IgD-negative memory B cell (primary cell): Measurements from ENCODE around the gene UBR3. TPM values are rescaled to one million over a fixed set of nuclear protein-coding genes. Genes with fewer than 3 reads are reported as not detected.
"Not testable (repeated sequence)": the region's sequence is repeated elsewhere in the genome, so short reads cannot be mapped to it uniquely, and the experiment has no call there.

ENCODE experiments used
- H3K27ac Mint-ChIP-seq, 3 donors: one replicate each; pipeline ENCODE4 v1.8.0; 2020 to 2022; ENCODE audit warnings: mild to moderate bottlenecking in 3 of 3, mixed read lengths in 3 of 3, moderate library complexity in 1 of 3
- H3K27me3 Mint-ChIP-seq: one replicate; pipeline ENCODE4 v1.8.0; 2021; ENCODE audit warnings: mixed read lengths
- H3K36me3 Mint-ChIP-seq: one replicate; pipeline ENCODE4 v1.8.0; 2020; ENCODE audit warnings: mild to moderate bottlenecking, mixed read lengths
- H3K4me1 Mint-ChIP-seq, 3 donors: one replicate each; pipeline ENCODE4 v1.8.0; 2020 to 2022; ENCODE audit warnings: mixed read lengths in 3 of 3, mild to moderate bottlenecking in 1 of 3
- H3K4me3 Mint-ChIP-seq, 4 donors: one replicate each; pipeline ENCODE4 v1.8.0; 2020 to 2022; ENCODE audit warnings: mild to moderate bottlenecking in 4 of 4, mixed read lengths in 4 of 4, moderate library complexity in 3 of 4
- H3K9me3 Mint-ChIP-seq, 3 donors: one replicate each; pipeline ENCODE4 v1.8.0; 2020 to 2021; ENCODE audit warnings: mixed read lengths in 3 of 3, mild to moderate bottlenecking in 1 of 3
- polyA plus RNA-seq: library from polyadenylated mRNA; unstranded; fragments of 300-500 nt; fragmentation: Illumina TruSeq; gene quantifications from one replicate; pipeline ENCODE4 v1.2.3, GENCODE V29; 2021

Gene UBR3
- polyA plus RNA-seq, 1 donor from 2014 or later, result 5.4 TPM

DNA sequence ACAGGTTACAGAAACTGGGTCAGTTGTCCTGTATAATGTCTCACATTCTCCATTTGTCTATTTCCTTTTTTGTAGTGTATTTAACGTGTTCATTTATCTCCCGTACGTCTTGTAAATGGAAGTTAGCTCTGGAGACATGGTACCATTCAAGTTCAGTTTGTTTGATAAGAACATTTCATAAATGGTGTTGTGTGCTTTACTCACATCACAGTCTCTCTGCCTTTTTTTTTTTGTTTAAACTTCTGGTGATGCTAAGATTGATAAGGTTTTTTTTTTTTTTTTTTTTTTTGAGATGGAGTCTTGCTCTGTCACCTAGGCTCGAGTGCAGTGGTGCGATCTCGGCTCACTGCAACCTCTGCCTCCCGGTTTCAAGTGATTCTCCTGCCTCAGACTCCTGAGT, 41.7 kb downstream of the UBR3 start:
- H3K36me3 Mint-ChIP-seq, result peaks cover 7% of the 10 kb centered on the region
- no peak overlapping the region for H3K4me3 Mint-ChIP-seq
- no peak overlapping the region for H3K27ac Mint-ChIP-seq
- H3K27me3 Mint-ChIP-seq, result no peaks in the 10 kb centered on the region
- peaks cover 6 to 12% (median 11%) of the 10 kb centered on the region in 3 donors for H3K4me1 Mint-ChIP-seq
- H3K9me3 Mint-ChIP-seq, result no peaks in the 10 kb centered on the region

DNA sequence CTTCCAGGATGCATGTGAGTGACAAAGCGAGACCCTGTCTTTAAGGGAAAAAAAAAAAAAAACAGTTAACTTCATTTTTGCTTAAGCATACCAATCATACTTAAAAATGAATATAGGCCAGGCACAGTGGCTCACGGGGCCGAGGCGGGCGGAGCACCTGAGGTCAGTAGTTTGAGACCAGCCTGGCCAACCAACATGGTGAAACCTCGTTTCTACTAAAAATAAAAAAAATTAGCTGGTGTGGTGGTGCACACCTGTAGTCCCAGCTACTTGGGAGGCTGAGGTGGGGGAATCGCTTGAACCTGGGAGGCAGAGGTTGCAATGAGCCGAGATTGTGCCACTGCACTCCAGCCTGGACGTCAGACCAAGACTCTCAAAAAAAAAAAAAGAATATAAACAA, 44.1 kb downstream of the UBR3 start:
- H3K27ac Mint-ChIP-seq, H3K27me3 Mint-ChIP-seq, H3K36me3 Mint-ChIP-seq, H3K9me3 Mint-ChIP-seq, H3K4me3 Mint-ChIP-seq: not testable (repeated sequence)
- peaks cover 2 to 10% (median 5%) of the 10 kb centered on the region in 3 donors for H3K4me1 Mint-ChIP-seq

DNA sequence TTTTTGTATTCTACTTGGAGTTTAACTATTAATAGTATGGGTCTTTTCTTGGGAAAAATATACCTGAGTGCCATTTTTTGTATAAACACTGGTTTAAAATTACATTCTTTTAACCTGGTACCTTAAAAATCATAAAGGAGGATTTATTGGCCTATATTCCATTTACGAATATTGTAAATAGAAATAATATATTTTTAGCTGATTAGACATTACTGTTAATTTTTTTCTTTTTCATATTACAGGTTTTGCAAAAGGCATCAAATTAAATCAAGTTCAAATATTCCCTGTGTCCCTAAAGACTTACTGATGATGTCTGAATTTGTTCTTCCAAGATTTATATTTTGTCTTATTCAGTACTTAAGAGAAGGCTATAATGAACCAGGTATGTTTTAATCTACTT, 44.7 kb downstream of the UBR3 start:
- Mint-ChIP-seq H3K4me1 (peaks cover 2 to 10% (median 5%) of the 10 kb centered on the region in 3 donors), H3K27me3 (no peaks in the 10 kb centered on the region), H3K36me3 (peaks cover 8% of the 10 kb centered on the region), H3K9me3 (no peaks in the 10 kb centered on the region), H3K4me3 (no peak overlapping the region), H3K27ac (no peak overlapping the region)

DNA sequence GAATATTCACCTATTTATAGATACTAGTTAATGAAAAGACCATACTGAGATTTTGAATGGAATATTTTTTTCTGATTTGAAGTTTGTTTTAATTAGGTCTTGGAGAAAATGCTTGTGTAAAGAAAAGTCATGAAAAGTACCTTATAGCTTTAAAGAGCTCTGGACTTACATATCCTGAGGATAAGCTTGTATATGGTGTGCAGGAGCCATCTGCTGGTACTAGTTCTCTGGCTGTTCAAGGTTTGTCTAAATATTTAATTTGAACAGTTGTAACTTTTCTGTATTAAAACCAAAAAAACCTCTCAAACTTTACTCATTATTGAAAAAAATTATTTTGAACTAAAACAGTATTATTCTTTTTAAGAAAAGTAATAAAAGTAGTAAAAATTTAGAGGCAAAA, 50.1 kb downstream of the UBR3 start:
- no peaks in the 10 kb centered on the region for H3K27me3 Mint-ChIP-seq
- no peaks in the 10 kb centered on the region for H3K9me3 Mint-ChIP-seq
- H3K27ac Mint-ChIP-seq, result no peak overlapping the region
- peaks cover 0 to 4% (median 1%) of the 10 kb centered on the region in 3 donors for H3K4me1 Mint-ChIP-seq
- peaks cover 4% of the 10 kb centered on the region for H3K36me3 Mint-ChIP-seq
- no peak overlapping the region for H3K4me3 Mint-ChIP-seq

DNA sequence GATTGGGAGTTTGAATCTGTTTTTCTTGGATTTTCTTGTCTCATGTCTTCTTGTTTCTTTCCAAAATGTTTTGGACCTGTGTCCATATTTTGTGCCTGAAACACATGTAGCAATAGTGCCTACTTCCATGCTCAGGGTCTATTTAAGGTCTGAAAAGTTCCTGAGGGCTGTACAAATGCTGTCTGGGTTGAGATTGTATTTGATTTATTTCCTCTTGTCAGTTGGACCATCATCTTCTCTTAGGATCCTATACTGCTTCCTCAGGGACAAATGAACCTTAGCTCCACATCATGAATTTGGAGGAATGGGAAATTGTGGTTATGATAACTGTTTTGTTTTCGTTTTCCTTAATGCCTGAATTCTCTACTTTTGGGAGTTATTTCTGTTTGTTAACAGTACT, 59.9 kb downstream of the UBR3 start:
- Mint-ChIP-seq H3K4me1 (no peaks in the 10 kb centered on the region), H3K4me3 (no peak overlapping the region), H3K27ac (no peak overlapping the region), H3K9me3 (no peaks in the 10 kb centered on the region), H3K27me3 (no peaks in the 10 kb centered on the region), H3K36me3 (peaks cover 6% of the 10 kb centered on the region)

DNA sequence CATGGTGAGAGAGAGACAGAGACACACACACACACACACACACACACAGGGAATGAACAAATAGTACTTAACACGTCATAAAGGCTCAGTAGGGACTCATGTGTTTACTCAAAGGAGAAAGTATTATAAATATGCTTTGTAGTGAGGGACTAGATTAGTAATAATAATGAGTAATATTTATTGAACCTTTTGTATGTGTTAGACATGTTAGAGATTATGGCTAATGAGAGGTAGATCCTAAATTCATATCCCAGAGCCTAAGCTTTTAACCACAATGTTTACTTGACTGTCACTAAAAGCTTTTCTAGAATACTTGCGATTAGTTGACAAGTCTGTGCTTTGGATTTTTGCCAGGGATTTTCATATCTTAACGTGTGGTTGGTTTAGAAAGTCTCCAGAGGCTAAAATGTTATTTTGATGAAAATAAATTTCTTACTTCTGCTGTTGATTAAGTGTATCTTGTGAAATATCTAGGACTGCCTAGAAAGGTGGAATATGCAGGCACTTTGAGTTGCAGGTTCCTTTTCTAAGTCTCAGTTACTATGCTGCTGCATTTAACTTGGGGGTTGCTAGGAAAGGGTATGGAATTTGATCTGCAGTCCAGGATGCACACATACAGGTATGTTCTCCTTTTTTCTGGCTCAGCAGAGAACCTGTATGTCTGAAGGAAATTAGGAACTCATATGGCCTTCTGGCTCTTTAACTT, 64.5 kb downstream of the UBR3 start:
- peak overlapping the region in 1 of 3 donors; percentile 5 for H3K27ac Mint-ChIP-seq

DNA sequence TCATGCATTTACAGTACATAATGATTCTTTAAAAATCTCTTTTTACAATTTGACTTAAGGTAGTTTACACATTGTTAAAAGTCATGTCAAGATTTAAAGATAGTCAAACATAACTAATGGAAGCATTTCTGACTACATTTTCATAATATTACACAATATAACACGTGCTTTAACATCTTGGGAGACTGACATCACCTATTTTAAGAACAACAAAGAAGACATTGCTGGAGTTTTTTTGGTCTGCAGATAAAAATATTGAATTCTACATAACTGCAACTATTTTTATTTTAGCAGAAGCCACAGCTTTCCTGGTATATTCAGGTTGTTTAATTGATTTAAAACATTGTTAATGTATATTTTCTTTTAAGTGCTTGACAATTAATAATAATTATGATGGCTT, 65.7 kb downstream of the UBR3 start:
- no peak overlapping the region for H3K27ac Mint-ChIP-seq
- H3K27me3 Mint-ChIP-seq, result no peaks in the 10 kb centered on the region
- H3K36me3 Mint-ChIP-seq, result peaks cover 9% of the 10 kb centered on the region
- H3K4me1 Mint-ChIP-seq, result no peaks in the 10 kb centered on the region
- no peak overlapping the region for H3K4me3 Mint-ChIP-seq
- no peaks in the 10 kb centered on the region for H3K9me3 Mint-ChIP-seq

More for the DNA sequence above, 64.5 kb downstream of the UBR3 start:
- H3K27me3 Mint-ChIP-seq, result no peaks in the 10 kb centered on the region
- peaks cover 7% of the 10 kb centered on the region for H3K36me3 Mint-ChIP-seq
- H3K4me1 Mint-ChIP-seq, result no peaks in the 10 kb centered on the region
- no peaks in the 10 kb centered on the region for H3K9me3 Mint-ChIP-seq
- no peak overlapping the region for H3K4me3 Mint-ChIP-seq

DNA sequence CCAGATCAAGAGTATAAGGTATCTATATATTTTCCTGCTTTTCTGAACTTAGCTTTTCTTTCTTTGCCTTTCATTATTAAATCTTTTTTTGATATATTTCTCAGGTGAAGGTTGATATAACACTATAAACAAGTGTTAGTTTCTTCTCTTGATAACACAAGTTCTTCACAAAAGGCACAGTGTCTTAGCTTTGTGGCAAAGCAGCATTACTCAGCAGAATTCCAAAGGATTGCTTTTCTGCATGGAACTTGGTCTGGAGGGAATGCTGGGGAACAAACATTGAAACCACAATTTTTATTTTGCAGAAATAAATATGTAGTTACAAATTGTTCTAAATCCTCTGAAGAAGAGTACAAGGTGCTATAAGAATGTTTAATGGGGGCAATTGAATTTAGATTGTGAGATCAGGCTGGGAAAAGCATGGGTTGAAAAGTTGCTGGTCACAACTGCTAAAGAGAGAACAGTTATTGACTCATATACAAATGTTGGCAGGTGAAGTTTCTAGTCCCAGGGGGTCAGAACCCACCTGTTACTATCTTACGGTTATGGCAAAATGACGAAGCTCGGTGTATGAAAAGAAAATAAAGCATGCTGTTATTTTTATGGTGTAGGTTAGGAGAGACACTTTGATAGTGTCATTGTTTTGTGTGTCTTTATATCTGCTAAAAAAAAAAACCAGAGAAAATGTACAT, 68.2 kb downstream of the UBR3 start:
- Mint-ChIP-seq H3K27ac (no peak overlapping the region), H3K4me3 (no peak overlapping the region), H3K36me3 (peaks cover 14% of the 10 kb centered on the region), H3K9me3 (peaks cover 0 to 2% (median 0%) of the 10 kb centered on the region in 3 donors), H3K4me1 (peaks cover 0 to 2% (median 0%) of the 10 kb centered on the region in 3 donors), H3K27me3 (no peaks in the 10 kb centered on the region)

DNA sequence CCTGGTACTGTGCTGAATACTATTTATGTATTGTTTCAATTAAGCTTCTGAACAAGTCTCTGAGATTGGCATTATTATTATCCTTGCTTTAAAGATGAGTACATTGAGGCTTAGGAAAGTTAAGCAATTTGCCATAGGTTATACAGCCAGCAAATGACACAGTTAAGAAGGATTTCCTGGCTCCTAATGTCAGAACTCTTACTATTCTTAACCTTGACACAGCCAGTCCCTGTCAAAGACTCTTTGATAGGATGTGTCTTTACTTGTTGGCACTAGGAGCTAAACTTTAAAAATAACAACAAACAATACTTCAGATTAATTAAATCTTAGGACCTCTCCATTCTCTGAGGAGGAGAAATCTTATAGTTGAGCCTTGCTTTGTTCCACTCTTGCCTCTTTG, 70.6 kb downstream of the UBR3 start:
- H3K36me3 Mint-ChIP-seq, result peaks cover 18% of the 10 kb centered on the region
- no peaks in the 10 kb centered on the region for H3K27me3 Mint-ChIP-seq
- H3K9me3 Mint-ChIP-seq, result peaks cover 0 to 2% (median 0%) of the 10 kb centered on the region in 3 donors
- H3K4me1 Mint-ChIP-seq, result peaks cover 0 to 2% (median 2%) of the 10 kb centered on the region in 3 donors
- H3K4me3 Mint-ChIP-seq, result no peak overlapping the region
- H3K27ac Mint-ChIP-seq, result no peak overlapping the region

DNA sequence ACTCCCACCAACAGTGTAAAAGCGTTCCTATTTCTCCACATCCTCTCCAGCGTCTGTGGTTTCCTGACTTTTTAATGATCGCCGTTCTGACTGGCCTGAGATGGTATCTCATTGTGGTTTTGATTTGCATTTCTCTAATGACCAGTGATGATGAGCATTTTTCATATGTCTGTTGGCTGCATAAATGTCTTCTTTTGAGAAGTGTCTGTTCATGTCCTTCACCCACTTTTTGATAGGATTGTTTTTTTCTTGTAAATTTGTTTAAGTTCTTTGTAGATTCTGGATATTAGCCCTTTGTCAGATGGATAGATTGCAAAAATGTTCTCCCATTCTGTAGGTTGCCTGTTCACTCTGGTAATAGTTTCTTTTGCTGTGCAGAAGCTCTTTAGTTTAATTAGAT, 72.8 kb downstream of the UBR3 start:
- not testable (repeated sequence) for H3K27ac Mint-ChIP-seq, H3K4me1 Mint-ChIP-seq, H3K27me3 Mint-ChIP-seq, H3K9me3 Mint-ChIP-seq
- peaks cover 18% of the 10 kb centered on the region for H3K36me3 Mint-ChIP-seq
- H3K4me3 Mint-ChIP-seq, result peak overlapping the region in 1 of 4 donors; percentile 1

DNA sequence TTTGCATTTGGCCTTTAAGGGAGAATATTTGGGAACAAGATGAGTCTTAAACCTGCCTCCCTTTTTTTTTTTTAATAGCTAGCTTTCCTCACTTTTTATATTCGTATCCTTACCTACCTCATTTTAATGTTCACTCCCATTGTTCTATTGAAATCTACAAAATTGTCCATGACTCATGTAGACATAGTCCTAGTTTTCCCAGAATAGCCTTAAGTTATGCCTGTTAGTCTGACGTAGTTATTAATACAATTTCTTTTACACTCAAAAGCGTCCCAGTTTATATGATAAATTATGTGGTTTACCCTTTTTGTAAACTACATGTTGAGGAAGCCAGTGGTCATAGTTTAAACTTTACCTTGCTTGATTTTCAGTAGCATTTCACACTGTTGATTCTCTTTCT, 73.4 kb downstream of the UBR3 start:
- Mint-ChIP-seq H3K27ac (no peak overlapping the region), H3K36me3 (peaks cover 16% of the 10 kb centered on the region), H3K27me3 (no peaks in the 10 kb centered on the region), H3K4me1 (peaks cover 0 to 2% (median 2%) of the 10 kb centered on the region in 3 donors), H3K4me3 (no peak overlapping the region), H3K9me3 (peaks cover 0 to 2% (median 0%) of the 10 kb centered on the region in 3 donors)

DNA sequence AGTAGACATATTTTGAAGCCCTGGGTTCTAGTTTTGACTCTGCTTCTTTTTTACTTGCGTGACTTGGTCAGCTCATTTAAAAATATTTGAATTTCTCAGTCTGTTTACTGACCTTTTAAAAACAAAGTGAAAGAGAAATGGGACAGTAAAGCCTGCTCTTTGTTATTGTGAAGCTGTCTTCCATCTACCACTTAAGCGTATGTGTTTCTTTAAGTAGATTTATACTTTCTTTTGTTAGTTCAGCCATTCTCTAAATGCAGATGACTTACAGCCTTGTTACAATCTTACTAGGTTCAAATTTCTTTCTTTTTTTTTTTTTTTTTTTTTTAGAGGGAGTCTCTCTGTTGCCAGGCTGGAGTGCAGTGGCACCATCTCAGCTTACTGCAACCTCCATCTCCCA, 79.5 kb downstream of the UBR3 start:
- peaks cover 0 to 2% (median 0%) of the 10 kb centered on the region in 3 donors for H3K4me1 Mint-ChIP-seq
- H3K4me3 Mint-ChIP-seq, result no peak overlapping the region
- no peaks in the 10 kb centered on the region for H3K9me3 Mint-ChIP-seq
- no peak overlapping the region for H3K27ac Mint-ChIP-seq
- peaks cover 9% of the 10 kb centered on the region for H3K36me3 Mint-ChIP-seq
- no peaks in the 10 kb centered on the region for H3K27me3 Mint-ChIP-seq

DNA sequence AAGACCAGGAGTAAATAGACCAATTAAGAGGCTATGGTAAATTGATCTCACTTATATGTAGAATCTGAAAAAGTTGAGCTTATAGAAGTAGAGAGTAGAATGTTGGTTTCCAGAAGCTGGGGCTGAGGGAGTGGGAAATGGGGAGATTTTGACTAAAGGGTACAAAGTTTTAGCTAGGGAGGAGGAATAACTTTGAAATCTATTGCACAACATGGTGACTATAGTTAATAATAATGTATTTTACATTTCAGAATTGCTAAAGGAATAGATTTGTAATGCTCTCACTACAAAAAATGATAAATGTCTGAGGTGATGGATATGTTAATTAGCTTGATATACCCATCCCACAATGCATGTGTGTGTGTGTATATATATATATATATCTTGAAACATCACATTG, 82.1 kb downstream of the UBR3 start:
- Mint-ChIP-seq H3K4me3 (no peak overlapping the region), H3K9me3 (no peaks in the 10 kb centered on the region), H3K27me3 (no peaks in the 10 kb centered on the region), H3K36me3 (peaks cover 5% of the 10 kb centered on the region), H3K4me1 (no peaks in the 10 kb centered on the region), H3K27ac (no peak overlapping the region)

DNA sequence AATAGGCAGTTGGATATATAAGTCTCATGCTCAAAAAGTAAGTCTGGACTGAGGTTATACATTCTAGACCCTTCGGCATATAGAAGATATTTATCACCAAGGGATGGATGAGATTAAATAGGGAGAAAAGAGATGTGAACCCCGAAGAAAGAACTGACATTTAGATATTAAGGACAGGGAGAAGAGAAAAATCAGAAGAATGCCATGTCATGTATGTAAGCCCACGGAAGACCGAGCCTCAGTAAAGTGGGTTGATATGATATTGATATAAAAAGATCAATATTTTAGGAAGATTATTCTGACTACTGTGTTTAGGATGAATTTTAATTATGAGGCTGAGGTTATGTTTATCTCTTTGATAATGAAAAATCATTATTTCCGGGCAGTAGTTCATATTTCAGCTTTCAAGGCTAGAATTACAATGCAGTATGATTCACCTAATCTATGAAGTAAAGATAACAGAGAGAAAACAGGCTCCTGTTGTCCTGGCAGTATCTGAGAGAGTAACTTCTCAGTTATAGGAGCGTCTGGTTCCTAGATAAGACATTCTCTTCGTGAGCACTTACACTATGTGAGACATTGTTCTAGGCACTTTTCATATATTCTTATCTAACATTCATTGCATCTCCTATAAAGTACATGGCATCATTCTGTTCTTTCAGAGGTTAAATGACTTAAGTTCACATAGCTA, 83.0 kb downstream of the UBR3 start:
- no peak overlapping the region for H3K27ac Mint-ChIP-seq
- H3K4me1 Mint-ChIP-seq, result no peaks in the 10 kb centered on the region
- H3K4me3 Mint-ChIP-seq, result no peak overlapping the region
- H3K27me3 Mint-ChIP-seq, result no peaks in the 10 kb centered on the region
- H3K36me3 Mint-ChIP-seq, result peaks cover 5% of the 10 kb centered on the region
- H3K9me3 Mint-ChIP-seq, result no peaks in the 10 kb centered on the region

DNA sequence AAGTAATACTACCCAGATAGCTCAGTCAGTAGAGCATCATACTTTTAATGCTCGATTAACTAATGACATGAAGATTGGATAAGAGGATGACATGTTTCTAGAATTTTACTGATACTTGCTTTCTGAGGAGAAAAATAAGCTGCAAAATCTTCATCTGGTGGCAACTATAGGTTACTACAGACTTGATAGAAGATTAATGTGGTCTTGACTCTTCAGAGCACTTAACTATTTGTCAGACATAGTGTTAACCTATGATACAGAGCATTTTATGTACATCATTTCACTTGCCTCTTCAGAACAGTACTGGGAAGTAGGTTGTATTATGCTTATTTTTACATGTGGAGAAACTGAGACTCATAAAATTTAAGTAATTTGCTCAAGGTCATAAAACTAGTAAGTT, 83.9 kb downstream of the UBR3 start:
- Mint-ChIP-seq H3K4me1 (no peaks in the 10 kb centered on the region), H3K36me3 (peaks cover 5% of the 10 kb centered on the region), H3K4me3 (no peak overlapping the region), H3K27me3 (no peaks in the 10 kb centered on the region), H3K27ac (no peak overlapping the region), H3K9me3 (no peaks in the 10 kb centered on the region)
